Panc1 (cell line): ENCODE data around the gene CCDC70.

Experiments used
- POLR2AphosphoS5 ChIP-seq: IDR thresholded peaks from 2 replicates; pipeline ENCODE4 v1.6.1; 2012; ENCODE audit warnings: mild to moderate bottlenecking, low read depth, low read length, moderate library complexity
- REST ChIP-seq, 2 experiments: IDR thresholded peaks; 2 replicates each; pipeline ENCODE4 v1.6.1; 2011 to 2012; ENCODE audit warnings: low read depth in 2 of 2, control low read depth in 1 of 2, low read length in 1 of 2, mild to moderate bottlenecking in 1 of 2, moderate library complexity in 1 of 2; ENCODE audit not compliant: insufficient read depth in 1 of 2
- TCF7L2 ChIP-seq: IDR thresholded peaks from 2 replicates; pipeline ENCODE4 v1.6.1; 2011; ENCODE audit warnings: mild to moderate bottlenecking, low read depth, low read length, inconsistent platforms
- TF ChIP-seq, protein P1 (sequence below): fragments of 450-650 bp; IDR thresholded peaks from 2 replicates; pipeline ENCODE4 v1.5.1; 2017; ENCODE audit warnings: mild to moderate bottlenecking

GRCh38 chr13:51825681-51826254, 36.0 kb upstream of the CCDC70 start:
- TF ChIP-seq, protein P1, sequence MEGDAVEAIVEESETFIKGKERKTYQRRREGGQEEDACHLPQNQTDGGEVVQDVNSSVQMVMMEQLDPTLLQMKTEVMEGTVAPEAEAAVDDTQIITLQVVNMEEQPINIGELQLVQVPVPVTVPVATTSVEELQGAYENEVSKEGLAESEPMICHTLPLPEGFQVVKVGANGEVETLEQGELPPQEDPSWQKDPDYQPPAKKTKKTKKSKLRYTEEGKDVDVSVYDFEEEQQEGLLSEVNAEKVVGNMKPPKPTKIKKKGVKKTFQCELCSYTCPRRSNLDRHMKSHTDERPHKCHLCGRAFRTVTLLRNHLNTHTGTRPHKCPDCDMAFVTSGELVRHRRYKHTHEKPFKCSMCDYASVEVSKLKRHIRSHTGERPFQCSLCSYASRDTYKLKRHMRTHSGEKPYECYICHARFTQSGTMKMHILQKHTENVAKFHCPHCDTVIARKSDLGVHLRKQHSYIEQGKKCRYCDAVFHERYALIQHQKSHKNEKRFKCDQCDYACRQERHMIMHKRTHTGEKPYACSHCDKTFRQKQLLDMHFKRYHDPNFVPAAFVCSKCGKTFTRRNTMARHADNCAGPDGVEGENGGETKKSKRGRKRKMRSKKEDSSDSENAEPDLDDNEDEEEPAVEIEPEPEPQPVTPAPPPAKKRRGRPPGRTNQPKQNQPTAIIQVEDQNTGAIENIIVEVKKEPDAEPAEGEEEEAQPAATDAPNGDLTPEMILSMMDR = no peak
- no peak for TF ChIP-seq REST (IDR thresholded peaks at IDR 0.05; ENCODE audit: insufficient read depth in 1 of 2, low read depth in 2 of 2, low read length in 1 of 2)
- no peak for TF ChIP-seq TCF7L2
- no peak for TF ChIP-seq POLR2AphosphoS5
